GM12874 (cell line): Measurements from ENCODE around the gene CADM1.

ENCODE experiments used
- TF ChIP-seq, protein P1 (sequence below): IDR thresholded peaks from 2 replicates; pipeline ENCODE4 v1.5.1; 2011; ENCODE audit warnings: low read depth, mild to moderate bottlenecking, control low read depth, low read length, moderate library complexity; ENCODE audit not compliant: insufficient read depth

The CADM1 gene

DNA sequence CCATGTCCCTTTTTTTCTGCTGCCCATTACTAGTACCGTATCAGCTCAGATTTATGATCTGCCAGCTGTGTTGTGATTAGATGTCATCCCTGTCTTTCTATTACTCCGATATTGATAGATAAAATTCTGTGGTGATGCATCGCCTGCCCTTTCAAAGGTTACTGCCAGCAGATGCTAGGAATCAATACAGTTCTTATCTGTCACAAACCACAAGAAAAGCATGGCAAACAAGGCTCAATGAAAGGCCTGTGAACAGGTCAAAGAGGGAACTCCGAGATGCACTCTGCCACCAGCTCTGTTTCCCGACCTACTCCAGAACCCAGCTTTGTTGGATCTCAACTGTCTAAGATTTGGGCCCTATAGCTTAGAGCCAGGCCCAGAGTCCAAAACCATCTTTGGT lies 246.0 kb downstream of the CADM1 start:
- TF ChIP-seq, protein P1, sequence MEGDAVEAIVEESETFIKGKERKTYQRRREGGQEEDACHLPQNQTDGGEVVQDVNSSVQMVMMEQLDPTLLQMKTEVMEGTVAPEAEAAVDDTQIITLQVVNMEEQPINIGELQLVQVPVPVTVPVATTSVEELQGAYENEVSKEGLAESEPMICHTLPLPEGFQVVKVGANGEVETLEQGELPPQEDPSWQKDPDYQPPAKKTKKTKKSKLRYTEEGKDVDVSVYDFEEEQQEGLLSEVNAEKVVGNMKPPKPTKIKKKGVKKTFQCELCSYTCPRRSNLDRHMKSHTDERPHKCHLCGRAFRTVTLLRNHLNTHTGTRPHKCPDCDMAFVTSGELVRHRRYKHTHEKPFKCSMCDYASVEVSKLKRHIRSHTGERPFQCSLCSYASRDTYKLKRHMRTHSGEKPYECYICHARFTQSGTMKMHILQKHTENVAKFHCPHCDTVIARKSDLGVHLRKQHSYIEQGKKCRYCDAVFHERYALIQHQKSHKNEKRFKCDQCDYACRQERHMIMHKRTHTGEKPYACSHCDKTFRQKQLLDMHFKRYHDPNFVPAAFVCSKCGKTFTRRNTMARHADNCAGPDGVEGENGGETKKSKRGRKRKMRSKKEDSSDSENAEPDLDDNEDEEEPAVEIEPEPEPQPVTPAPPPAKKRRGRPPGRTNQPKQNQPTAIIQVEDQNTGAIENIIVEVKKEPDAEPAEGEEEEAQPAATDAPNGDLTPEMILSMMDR, result no peak

DNA sequence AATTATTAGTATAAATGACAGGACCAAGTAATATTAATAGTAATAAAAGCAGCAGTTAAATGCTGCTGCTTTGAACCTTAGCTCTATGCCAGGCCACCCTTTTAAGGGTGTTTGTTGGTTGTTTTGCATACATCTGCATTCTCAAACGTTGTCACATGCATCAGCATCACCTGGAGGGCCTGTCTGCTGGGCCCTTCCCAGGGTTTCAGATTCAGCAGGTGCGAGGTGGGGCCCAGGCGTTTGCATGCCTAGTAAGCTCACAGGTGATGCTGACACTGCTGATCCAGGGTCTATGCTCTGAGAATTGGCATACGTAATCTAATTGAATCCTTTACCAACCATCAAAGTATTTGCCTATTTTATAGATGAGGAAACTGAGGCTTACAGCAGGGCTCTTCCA lies 246.5 kb downstream of the CADM1 start:
- TF ChIP-seq, protein P1, result no peak

DNA sequence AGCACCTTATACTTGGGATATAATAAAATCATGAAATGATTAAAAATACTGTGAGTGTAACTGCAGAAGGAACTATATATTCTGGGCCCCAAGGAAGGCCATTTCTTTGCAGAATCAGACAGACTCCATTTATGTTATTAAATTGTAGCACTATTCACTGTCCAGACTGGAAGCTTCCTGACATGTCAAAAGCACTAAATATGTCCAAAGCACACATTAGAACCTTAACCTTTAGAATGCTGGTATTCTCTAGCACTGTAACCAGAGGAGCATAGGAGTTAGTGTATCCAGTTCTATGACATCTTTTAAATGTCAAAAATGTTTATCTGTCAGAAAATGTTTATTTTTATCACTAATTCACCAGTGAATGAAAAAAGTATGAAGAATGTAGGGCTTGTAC lies 246.9 kb downstream of the CADM1 start:
- TF ChIP-seq, protein P1, result no peak

DNA sequence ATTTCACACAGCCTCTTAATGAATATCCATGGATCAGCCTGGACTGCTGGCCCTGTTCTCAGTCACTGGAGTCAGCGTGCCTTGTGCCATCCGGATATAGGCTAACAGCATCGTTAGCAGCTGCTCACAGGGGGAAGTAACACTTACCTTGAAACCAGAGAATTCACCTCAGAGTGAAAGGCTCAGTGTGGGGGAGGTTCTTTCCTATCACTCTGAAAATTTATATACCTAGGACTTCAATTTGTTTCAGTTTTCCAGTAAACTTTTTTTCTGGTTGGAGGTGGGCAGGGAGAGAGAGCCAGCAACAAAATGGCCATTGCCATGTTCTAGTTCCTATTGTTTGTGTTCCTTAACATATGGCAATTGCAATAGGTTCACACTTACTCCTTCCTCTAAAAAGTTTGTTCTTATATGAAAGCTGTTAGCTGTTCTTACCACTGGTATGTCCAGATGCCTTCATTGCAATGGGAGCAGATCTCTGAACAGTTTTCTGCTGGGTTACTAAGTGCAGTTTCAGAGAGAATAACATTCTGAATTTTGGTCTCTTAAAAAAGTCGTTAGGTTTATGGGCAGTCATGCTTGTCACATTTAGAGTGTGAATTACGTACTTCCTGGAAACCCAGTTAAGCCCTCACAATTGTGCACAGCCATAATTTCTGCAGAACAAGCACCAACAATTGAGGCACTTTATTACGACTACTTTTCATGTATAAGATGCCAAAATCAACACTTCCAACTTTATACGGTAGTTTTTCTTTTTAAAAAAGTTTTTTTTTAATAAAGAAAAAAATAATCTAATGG lies 247.6 kb downstream of the CADM1 start:
- TF ChIP-seq, protein P1, result no peak

DNA sequence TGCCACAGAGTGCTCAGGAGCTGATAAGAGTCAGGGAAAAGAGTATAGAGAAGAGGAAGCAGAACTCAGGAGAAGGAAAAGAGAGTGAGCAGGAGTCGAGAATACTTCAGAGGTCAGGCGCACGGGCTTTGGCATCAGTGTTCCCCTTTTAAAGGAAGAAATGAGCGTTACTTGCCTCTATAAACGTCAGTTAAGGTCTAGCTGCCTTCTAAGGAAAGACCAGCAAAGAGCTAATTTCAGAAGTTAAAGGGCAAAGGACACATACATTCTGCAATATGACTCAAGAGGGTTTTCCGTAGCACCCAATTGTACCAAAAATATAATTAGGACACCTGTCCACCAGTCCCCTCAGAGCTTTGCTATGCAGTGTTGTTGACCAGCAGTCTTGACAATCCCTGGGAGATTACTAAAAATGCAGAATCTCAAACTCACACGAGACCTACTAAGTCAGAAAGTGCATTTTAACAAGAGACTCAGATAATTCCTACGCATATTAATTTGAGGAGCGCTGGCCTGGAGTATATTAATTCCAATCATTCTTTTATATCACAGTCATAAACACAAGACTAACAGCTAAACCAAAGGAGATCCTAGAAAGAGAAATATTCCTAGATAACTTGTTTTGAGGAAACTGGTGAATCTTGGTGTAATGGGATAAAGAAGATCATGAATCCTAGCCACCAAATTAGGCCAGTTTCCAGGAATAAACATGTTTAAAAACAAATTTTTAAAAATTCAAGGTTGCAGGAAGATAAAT lies 249.0 kb downstream of the CADM1 start:
- TF ChIP-seq, protein P1, result no peak

DNA sequence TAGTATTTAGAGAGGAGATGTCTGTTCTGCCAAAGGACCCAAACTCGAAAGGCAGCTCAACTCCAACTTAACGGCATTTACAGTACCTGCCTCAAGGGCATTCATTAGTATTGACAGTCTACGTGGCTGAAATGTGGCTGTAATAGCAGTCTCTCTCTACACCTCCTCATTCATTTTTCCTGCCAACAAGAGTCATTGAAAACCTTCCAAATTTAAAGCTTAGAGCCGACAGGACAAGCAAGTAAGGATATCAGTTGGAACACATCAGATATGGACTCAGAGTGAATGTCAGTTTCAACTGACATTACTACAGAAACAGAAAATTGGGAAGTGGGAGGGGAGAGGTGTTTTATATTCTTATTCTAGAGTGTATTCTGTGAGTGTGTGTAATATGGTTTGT lies 253.1 kb downstream of the CADM1 start:
- TF ChIP-seq, protein P1, result no peak

DNA sequence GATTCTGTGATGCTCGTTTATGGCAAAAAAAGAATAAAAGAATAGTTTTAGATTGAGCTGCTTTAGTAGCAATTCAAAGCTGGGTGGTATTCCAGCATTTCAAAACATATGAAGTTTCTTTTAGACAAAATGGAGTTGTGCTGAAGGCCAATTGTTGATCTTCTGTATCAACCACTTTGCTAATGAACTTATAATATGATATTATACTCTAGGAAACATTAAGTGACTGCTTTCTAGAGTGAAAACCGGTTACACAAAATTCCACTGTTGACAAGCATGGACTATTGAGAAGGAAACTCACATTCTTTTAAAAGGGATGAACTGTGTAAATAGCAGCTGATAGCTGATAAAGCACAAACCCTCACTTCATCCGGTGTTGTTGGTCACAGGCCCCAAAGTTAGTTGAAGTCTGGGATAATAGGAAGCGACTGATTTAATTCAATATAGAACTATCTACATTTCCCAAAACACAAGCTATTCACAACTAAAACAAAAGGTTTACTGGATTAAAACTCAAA lies 255.1 kb downstream of the CADM1 start:
- TF ChIP-seq, protein P1, result no peak
